LoVo (cell line): ENCODE data around the gene ESF1.
"Not testable (repeated sequence)": the region's sequence is repeated elsewhere in the genome, so short reads cannot be mapped to it uniquely, and the experiment has no call there.

Experiments used
- DNase-seq: peaks from one replicate; pipeline ENCODE4 v3.0.0-alpha.2; 2016; ENCODE audit warnings: low spot score

Gene ESF1

GRCh38 chr20:13788167-13788834 is 3.6 kb upstream of the ESF1 start:
- DNase-seq: peak; percentile 52

- no peak for DNase-seq
Observed at GRCh38 chr20:13786143-13786828, 1.6 kb upstream of the ESF1 start.

- peak; percentile 8 for DNase-seq
Observed at GRCh38 chr20:13784271-13784892, 337 bp downstream of the ESF1 start.

- no peak for DNase-seq
Observed at GRCh38 chr20:13783528-13783927, 1.2 kb downstream of the ESF1 start.

GRCh38 chr20:13778827-13779226 is 5.9 kb downstream of the ESF1 start:
- no peak for DNase-seq

- DNase-seq: no peak
Observed at GRCh38 chr20:13777171-13777601, 7.5 kb downstream of the ESF1 start.

- DNase-seq: no peak
Observed at GRCh38 chr20:13775867-13776266, 8.9 kb downstream of the ESF1 start.

GRCh38 chr20:13772529-13772928 is 12.2 kb downstream of the ESF1 start:
- DNase-seq: no peak

GRCh38 chr20:13771853-13772453 is 12.8 kb downstream of the ESF1 start:
- peak; percentile 23 for DNase-seq

GRCh38 chr20:13770141-13770540 is 14.6 kb downstream of the ESF1 start:
- no peak for DNase-seq

GRCh38 chr20:13765868-13766416 is 18.8 kb downstream of the ESF1 start:
- no peak for DNase-seq

GRCh38 chr20:13765299-13765698 is 19.4 kb downstream of the ESF1 start:
- no peak for DNase-seq

GRCh38 chr20:13760451-13760946 is 24.2 kb downstream of the ESF1 start:
- not testable (repeated sequence) for DNase-seq

GRCh38 chr20:13758884-13759283 is 25.8 kb downstream of the ESF1 start:
- DNase-seq: no peak

- DNase-seq: no peak
Observed at GRCh38 chr20:13756551-13756950, 28.2 kb downstream of the ESF1 start.

GRCh38 chr20:13755809-13756208 is 28.9 kb downstream of the ESF1 start:
- DNase-seq: no peak

GRCh38 chr20:13753436-13754036 is 31.2 kb downstream of the ESF1 start:
- no peak for DNase-seq

GRCh38 chr20:13749811-13750210 is 34.9 kb downstream of the ESF1 start:
- DNase-seq: no peak

GRCh38 chr20:13745784-13746183 is 38.9 kb downstream of the ESF1 start:
- no peak for DNase-seq

GRCh38 chr20:13744352-13744751 is 40.4 kb downstream of the ESF1 start:
- DNase-seq: no peak

GRCh38 chr20:13741879-13742278 is 42.8 kb downstream of the ESF1 start:
- no peak for DNase-seq
